Astrocyte of the spinal cord (primary cell): ENCODE results near the gene MYH6.

Experiments
- DNase-seq: peaks from one replicate; pipeline ENCODE4 v3.0.0; 2011; ENCODE audit warnings: low read depth, low spot score
- H3K4me3 ChIP-seq: 2 replicates; pipeline ENCODE4 v1.5.1; 2011; ENCODE audit warnings: low read depth, mild to moderate bottlenecking, low read length, moderate library complexity
- CTCF ChIP-seq: IDR thresholded peaks from 2 replicates; pipeline ENCODE4 v1.5.1; 2012; ENCODE audit warnings: low read depth, mild to moderate bottlenecking, low read length, inconsistent platforms
- in situ Hi-C: cut with HindIII; loops from 2 replicates; pipeline ENCODE4 v1.10.0; 2017; ENCODE audit warnings: low sequenced_read_pairs

Gene MYH6

GRCh38 chr14:23356662-23357061, 51.4 kb downstream of the MYH6 start:
- in situ Hi-C loops, result no loop called here
- TF ChIP-seq CTCF, result no peak
- DNase-seq, result no peak
- no peak overlapping the region for H3K4me3 ChIP-seq

DNA sequence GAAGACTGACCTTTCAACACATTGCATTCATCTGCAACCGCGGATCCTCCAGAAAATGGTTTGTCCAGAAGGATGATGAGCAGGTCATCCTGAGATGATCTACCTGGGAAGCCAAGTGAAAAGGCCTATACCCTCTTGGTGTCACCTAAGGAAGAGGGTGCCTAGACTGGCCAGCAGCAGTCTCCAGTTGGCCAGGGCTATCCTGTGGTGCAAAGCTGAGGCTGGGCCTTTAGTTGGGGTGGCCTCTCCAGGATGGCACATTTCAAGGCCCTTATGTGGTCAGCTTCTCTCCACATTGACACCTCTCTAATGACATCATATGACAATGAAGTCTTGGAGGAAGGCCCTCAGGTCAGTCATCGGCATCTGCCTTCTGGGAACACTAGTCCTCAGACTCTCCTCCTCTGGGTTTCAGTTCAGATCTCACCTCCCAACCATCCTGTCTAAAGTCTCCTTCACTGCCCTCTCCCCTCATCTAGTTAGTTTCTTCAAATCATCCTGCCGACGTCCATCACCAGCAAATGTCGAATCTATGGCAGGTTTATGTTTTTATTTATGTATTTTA, 52.1 kb downstream of the MYH6 start:
- TF ChIP-seq CTCF, result no peak
- DNase-seq, result no peak
- in situ Hi-C loops, result no loop called here
- no peak overlapping the region for H3K4me3 ChIP-seq

DNA sequence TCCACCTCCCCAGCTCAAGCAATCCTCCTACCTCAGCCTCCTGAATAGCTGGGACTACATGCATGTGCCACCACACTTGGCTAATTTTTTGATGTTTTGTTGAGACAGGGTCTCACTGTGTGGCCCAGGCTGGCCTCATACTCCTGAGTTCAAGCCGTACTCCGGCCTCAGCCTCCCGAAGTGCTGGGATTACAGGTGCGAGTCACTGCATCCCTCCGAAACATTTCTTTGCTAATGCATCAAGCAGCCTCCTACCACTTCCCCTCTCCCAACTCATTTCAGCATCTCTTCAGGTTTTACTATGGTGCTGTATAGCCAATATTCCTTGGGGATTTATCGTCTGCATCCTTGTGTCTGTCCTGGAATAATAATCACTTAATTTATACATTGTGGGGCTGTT, 53.1 kb downstream of the MYH6 start:
- H3K4me3 ChIP-seq, result no peak overlapping the region
- in situ Hi-C loops, result no loop called here
- TF ChIP-seq CTCF, result no peak
- no peak for DNase-seq

GRCh38 chr14:23353433-23353780, 54.7 kb downstream of the MYH6 start:
- no peak for DNase-seq
- in situ Hi-C loops, result no loop called here
- no peak overlapping the region for H3K4me3 ChIP-seq
- no peak for TF ChIP-seq CTCF

DNA sequence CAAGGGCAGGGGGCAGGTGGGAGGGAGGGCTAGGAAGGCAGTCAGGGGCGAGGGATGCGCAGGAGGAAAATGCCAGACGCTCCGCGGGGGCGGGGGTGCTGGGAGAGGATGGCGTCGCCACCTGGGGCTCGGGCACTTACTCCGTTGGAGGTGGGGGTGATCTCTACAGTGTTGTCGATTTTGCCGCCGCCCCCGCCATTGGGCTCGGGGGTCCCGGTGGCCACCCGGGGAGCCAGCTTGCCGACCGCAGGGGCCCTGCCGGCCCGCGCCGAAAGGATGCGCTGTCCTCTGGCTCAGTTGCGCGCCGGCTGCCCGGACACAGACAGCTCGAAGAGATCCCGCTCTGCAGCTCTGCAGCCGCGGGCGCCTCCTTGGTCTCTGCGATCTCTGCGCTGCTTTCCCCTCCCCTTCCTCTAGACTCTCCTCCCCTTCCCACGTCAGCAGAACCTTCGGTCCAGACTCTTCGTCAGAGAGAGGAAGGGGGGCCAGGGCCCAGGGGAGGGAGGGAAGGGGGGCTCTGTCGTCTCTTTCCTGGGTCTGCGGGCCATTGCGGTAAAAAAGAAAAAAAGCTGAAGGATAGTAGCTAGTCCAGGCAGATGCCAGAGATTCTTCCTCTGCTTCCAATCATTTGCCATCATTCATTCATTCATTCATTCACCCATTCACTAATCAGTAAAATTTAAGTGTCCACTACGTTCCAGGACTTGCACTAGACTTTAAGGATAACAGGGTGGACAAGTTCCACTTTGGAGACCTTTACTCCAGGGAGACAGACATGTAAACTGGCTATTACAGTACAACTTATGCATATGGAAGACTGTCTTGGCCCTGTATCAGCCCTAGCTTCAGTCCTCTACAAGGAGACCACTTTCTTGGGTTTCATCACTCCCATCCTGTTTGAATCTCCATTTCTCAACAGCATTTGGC, 55.3 kb downstream of the MYH6 start, which contains the start of gene SLC22A17:
Gene SLC22A17 (minus strand): TSS at position 382 of the 927 bp plus-strand sequence.
- DNase-seq, result peak; percentile 90
- in situ Hi-C loops, result no loop called here
- peak within 1 kb of the TSS; percentile 67 for H3K4me3 ChIP-seq
- TF ChIP-seq CTCF, result peak; percentile 7

DNA sequence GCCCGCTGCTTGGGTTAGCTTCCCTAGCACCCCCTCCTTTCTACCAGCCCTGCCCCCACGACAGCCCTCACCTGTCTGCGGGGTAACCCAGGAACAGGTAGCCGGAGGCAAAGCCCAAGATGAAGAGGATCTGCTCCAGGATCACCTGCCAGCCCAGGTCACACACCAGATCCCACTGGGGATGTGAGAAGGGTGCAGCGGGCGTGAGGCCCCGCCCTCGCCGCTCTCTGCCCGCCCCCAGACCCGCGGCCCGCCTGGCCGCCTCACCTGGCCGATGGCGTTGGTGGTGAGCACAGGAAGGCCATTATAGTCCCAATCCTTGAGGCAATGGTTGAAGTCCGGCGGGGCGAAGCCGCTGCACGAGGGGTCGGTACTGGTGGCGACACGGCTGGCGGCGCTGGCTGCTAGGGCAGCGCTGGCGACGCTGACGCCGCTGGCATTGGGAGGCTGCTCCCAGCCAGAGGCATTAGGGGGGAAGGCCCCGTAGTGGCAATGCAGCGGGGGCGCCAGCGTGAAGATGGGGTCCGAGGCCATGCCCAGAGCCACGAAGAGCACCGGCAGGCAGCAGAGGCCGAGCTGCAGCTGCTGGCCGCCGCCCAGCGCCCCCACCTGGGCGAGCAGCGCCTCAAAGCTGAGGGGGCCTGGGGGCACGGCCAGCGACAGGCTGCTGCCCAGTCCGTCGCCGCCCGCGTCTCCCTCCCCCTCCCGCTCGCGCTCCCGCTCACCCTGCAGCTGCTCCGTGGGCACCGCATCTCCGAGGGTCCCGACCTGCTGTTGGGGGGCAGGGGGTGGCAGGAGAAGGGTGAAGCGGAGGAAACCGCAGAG, 56.2 kb downstream of the MYH6 start:
- in situ Hi-C loops, result no loop called here
- peak overlapping the region; percentile 67 for H3K4me3 ChIP-seq
- peak; percentile 26 for TF ChIP-seq CTCF
- no peak for DNase-seq
